ENCODE measurements around the gene INO80B.
"Not testable (repeated sequence)": the region's sequence is repeated elsewhere in the genome, so short reads cannot be mapped to it uniquely, and the experiment has no call there.

The INO80B gene

DNA sequence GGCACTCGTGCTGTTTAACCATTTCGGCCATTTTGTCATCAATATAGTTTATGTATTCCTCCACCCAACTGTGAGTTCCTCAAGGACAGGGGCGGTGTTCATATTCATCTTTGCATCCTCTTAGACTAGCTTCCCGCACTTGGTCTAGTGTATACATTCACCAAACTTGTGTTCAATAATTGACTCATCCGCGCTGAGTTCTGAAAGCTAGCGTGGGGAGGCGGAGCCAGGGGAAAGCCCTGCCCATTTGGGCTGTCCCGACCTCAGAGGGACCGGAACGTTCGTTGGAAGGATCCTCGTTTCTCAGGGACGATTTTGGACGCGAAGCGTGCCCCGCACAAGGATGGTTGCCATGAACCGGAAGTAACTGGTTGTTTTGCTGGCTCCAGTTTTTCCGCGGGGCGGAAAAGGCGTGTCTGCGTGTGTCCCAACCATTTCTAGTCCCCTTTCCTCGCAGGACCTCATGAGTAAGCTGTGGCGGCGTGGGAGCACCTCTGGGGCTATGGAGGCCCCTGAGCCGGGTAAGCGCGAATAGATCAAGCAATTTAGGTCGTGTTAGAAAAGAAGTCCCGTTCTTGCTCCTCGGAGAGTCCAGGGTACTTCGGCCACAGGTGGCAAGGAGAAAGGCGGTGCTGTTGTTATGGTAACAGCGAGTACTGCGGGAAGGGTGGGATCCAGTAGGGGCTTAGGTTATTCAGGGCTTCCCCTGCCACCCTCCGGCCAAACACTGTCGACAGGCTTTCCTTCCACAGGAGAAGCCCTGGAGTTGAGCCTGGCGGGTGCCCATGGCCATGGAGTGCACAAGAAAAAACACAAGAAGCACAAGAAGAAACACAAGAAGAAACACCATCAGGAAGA is at the start of gene INO80B:
Gene INO80B, plus strand, starts transcription at position 434 of the 858 bp plus-strand sequence. Its CDS starts 30 bp downstream, at position 464.
- DNase-seq: peak; percentile 86

DNA sequence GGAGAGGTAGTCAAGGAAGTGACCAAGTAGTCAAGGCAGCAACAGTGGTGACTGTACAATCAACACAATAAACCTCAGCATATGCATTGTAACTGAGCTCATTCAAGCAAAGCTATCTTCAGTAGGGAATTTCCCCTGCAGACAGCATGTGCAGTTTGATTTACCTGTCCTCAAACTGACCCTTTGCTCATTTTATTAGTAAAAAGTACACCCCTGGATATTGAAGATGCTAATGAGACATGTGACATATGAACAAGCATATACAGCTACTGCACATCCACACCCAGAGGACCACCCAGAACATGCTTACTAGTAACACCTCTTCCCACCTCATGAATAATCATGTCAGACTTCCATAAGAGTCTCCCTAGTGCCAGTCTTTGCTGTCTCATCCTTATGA is 48.9 kb upstream of the INO80B start:
- DNase-seq: no peak

DNA sequence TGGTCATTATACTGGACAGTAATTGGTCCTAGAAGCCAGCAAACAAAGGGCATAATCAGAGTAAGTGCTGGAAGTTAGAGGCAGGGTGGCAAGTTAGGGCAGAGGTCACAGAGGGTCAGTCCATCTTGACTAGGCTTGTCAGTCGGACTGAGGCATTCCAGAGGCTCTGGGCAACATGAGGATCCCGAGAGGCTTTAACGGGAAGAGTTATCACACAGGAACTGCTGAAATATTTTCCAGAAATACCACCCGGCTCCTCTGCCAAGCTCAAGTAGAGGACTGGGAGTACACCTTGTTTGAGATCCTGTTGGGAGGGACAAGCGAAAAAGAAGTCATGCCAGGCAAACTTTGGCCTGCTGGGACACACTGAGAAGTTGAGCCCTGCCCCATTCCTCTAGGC is 47.2 kb upstream of the INO80B start:
- no peak for DNase-seq

DNA sequence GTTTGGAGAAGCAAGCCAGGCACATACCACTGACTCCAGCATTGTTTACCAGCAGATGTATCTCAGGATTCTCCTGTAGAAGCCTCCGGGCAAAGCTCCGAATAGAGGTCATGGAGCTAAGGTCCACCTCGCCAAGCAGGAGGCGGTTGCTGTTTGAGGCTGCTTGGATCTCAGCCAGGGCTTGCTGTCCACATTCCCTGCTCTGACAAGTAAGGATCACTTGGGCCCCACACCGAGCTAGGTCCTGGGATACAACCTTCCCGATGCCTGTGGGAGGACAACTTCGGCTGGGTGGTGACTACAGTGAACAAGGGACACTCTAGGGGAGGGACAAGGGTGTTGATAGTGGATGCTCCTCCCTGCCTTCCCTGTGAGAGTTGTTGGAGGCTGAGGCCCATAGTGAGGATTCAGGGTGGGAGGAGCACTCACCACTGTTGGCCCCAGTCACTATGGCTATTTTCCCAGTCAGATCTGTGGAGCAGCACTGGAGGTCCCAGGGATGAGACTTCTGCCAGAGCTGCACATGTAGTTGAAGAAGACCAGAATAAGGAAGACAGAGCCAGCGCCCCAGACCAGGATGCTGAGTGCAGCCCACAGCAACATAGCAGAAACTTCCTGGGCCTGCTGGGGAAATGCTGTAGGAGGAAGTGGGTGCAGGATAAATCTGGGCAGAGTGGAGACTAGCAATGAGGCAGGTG is 41.7 kb upstream of the INO80B start:
- no peak for DNase-seq

DNA sequence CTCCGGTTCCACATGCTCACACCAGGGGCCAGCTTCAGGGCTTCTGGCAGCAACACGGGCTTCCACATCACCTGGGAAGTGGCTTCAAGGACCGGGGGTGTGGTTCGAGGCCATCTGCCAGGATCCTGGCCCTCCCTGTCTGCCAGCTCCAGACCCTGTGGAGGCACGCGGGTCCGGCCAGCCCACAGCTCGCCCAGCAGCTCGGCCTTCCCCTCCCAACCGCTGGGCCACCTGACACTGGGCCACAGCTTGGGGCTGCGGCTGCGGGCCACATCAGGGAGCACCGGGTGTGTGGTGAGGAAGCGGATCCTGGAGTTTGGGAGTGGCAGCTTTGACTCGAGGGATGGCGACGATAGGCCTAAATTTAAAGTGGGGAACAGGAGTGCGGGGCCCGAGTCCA is 40.4 kb upstream of the INO80B start:
- no peak for DNase-seq

DNA sequence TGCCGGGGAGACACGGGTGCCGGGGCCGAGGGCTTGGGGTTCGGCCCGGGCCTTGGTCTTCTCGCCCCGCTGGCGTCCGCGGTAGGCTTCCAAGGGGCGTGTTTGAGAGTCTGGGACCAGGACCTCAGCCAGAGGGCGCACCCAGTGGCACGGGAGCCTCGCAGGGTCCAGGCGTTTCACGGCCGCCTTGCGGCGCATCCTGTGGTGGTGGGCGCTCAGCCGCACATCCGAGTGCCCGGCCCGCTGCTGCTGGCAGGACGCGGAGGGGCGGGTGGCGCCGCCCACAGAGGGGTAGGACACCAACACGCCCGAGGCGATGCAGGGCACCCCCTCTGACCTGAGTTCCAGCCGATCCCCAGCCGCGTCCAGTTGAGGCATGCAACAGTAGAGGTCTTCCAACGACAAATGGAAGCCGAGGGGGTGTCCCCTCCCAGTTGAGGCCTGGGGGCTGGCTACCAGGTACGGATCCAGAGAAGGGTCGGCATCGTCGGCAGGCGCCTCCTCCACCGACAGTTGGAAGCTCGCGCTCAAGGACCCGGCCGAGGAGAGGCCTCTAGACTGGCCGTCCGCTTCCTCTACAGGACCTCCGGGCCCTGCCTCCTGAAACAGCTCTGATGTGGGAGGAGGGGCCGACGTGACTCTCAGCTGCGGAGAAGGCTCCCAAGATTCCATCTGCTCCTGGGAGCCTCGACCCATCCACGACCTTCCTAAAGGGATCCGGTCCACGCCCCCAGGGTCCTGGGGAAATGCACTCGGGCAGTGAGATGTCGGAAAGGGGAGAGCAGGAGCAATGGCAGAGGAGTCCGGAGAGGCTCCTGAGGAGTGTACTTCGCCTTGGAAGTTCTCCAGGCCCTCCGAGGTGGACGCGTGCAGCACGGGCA is 39.8 kb upstream of the INO80B start:
- DNase-seq: no peak

DNA sequence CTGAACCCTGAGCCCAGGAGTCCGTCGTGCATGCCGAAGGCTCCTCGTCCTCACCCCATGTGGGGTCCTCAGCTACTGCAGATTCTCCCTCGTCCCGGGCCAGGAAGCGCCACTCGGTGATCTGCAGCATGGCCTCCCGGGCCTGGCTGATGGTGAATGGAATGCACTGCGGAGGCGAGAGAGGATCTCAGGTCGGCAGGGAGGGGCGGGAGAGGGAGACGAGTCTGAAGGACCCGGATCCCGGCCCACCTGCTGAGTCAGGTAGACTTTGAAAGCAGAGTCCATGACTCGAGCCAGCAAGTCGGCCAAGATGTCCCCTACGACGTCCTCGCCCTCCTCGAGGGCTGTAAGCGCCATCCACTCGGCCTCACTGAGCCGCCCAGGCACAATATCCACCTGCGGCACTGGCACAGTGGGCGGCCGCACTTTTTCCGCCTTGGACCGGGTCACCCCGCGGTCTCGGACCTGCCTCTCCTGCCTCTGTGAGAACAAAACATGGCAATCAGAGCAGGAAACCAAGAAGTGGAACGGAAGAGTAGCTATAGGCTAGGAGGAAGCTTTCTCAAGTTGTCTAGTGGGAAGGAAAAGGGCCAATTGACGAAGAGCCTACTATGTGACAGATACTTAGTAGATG is 39.0 kb upstream of the INO80B start:
- no peak for DNase-seq

DNA sequence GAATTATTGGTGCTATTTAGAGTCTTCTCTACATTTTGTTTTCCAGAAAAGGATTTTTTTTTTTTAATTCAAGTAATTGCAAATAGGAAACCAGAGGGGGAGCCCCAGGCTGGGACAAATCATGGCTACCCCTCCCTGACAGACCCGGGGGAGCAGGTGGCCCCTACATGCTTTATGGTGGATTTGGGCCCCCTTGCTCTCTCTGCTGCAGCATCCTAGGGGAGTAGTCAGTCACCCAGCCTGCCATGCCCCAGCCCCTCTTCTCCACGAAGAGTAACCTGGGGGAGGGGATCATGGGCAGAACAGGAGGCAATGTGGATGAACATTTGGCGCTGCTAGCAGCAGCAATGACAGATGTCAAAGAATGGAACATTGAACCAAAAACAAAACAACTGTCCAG is 38.1 kb upstream of the INO80B start:
- DNase-seq: no peak

DNA sequence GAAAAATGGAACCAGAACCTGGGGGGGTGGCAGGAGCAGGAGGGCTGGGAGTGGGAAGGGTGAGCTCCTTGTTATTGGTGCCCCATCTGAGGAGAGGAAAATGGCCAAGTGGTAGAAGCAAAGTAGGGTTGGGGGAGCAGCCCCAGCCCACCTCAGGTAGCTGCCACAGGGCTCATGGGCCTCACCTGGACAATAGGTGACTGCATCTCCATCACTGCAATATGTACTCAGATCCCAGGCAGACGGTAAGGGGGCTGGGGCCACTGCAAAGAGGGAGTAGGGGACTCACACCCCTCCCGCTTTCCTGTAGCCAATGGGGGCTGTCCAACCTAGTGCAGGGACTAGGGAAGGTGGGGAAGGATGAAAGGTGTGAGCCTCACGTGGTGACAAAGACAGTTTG is 37.7 kb upstream of the INO80B start:
- DNase-seq: no peak

DNA sequence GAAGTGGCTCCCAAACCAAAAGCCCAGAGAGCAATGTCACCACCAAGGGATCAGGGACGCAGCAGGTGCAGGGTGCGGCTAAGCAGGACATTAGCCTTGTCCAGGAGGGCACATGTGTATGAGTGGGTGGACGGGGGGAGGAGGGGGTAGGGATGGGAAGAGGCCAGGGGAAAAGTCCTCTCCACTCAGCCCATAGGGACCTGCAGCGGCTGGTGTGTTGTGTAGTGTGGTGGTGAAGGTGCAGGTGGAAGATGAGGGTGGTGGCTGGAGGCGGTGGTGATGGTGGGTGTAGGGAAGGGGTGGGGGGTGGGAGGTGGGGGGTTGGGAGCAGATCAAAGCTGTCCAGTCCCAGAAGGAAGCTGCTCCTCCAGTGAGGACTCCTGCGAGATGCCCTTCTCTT is 37.1 kb upstream of the INO80B start:
- DNase-seq: no peak

DNA sequence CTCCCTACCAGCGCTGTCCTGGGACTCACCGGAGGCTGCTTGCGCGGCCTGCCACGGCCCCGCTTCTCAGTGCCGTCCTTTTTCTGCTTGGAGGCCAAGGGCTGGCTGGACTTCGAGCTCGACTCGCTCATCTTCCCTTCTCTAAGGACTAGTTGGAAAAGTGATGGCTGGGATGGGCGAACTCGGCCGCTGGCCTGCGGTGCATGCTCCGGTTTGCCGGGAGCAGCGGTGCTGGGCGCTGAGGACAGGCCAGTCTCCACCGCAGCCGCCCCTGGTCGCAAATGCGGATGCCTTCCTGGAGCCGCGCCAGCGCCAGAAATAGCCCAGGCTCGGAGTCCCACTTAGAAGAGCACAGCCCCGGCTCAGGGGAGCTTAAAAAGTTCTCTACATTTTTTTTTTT is 36.6 kb upstream of the INO80B start:
- DNase-seq: no peak

DNA sequence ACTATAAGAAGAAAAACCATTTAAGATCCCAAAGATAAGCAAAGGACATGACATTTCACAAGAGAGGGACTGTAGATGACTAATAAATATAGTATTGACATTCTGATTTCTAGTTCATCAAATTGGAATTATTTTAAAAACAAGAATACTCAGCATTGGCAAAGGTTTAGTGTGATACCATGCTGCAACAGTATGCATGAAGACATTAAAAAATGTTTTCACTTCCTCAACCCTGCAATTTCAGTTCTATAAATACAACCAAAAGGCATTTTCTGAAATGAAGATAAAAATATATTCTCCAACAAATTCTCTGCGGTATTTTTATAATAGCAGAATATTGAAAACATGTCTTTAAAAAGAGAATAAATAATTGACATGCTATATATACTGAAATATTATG is 35.5 kb upstream of the INO80B start:
- no peak for DNase-seq

DNA sequence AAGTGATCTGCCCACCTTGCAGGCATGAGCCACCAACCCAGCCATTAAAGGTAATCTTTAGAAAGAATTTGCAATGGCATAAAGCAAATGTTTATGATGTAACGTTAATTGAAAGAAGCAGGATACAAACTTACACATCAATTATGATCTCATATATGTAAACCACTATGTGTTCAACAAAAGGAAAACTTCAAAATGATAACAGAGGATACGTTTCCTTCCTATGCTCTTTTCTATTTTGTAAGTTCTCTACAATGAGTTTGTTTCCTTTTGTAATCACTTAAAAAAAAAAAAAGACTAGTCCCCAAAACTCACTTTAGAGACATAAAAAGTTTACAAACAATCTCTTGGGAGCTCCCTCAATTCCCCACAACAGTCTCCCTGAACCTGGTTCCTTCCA is 34.9 kb upstream of the INO80B start:
- no peak for DNase-seq

DNA sequence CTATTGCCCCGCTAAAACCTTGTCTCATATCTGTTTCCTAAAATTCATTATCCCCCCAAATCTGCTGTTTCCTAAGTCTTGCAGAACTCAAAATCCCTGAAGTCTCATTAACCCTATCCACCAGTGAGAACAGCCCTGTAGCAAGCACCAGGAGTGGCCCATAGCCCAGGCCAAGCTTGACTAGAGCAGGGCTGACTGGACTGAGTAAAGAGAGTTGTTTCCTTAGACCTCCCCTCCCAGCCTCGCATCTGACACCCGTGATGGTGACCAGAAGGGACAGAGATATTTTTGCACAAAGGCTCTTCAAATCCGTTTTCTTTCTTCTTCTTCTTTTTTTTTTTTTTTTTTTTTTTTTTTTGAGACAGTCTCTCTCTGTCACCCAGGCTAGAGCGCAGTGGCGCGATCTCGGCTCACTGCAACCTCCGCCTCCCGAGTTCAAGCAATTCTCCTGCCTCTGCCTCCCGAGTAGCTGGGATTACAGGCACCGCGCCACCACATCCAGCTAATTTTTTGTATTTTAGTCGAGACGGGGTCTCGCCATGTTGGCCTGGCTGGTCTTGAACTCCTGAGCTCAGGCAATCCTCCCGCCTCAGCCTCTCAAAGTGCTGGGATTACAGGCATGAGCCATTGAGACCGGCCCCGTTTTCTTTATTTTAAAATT is 34.3 kb upstream of the INO80B start:
- not testable (repeated sequence) for DNase-seq

DNA sequence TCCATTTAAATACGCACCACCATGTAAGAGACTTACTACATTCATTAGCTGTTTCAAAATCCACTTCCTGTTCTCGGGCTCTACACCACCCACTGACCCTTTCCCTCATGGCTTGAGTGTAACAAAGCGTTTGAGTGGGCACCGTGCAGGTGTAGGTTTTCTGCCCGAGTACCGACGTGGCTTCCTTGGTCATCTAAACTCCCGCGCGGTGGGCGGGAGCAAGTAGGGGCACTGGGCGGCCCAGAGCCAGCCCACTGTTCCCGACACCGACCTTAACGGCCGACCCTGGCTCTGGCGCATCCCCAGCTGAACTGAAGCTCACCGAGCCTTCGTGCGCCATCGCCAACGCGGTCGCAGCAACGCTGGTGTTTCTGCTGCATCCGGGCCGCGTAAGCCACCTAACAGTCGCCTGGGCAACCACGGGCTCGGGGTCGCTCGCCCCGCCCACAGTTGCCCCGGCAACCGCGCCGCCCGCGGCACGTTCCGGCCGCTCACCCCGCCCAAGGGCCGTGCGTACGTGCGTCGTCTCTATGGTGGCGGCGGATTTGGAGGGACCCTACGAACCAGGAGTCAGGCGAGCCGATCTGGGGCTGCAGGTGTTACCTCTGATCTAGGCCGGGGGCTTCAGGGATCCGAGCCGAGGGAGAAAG is 33.5 kb upstream of the INO80B start, which contains the start of the genes C2orf81 and WDR54:
Gene C2orf81, minus strand, starts transcription at position 399 of the 650 bp plus-strand sequence. Its CDS starts 59 bp downstream, at position 340.
Gene WDR54, plus strand, starts transcription at position 510 of the 650 bp plus-strand sequence. CDS start 424 bp downstream, outside the sequence.
- peak; percentile 36 for DNase-seq

DNA sequence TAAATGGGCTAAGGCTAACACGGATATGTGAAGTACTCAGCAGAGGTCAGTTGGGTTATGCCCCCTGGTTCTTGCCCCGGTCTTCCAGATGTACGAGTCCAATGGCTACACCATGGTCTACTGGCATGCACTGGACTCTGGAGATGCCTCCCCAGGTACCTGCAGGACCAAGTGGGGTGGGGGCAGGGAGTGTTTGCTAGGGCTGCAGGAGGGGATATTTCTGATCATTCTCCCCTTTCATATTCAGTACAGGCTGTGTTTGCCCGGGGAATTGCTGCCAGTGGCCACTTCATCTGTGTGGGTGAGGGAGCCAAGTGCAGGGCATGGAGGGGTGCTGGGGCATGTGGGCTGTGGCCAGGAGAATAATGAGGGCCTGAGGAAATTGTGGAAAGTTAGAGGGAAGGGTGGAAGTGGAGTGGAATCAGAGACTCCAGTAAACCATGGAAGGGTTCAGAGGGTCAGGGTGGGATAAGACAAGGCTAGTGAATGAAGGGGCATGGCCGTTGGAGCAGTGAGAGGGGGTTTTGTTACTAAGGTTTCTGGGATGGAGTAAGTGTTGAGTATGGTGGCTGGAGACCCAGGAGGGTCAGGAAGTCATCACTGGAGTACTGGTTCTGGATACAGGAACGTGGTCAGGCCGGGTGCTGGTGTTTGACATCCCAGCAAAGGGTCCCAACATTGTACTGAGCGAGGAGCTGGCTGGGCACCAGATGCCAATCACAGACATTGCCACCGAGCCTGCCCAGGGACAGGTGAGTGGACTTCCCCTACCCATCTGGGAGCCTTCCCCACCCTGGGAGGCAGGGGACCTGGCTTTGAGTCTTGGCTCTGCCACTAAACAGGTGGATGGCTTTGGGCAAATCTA is 31.4 kb upstream of the INO80B start:
- no peak for DNase-seq

DNA sequence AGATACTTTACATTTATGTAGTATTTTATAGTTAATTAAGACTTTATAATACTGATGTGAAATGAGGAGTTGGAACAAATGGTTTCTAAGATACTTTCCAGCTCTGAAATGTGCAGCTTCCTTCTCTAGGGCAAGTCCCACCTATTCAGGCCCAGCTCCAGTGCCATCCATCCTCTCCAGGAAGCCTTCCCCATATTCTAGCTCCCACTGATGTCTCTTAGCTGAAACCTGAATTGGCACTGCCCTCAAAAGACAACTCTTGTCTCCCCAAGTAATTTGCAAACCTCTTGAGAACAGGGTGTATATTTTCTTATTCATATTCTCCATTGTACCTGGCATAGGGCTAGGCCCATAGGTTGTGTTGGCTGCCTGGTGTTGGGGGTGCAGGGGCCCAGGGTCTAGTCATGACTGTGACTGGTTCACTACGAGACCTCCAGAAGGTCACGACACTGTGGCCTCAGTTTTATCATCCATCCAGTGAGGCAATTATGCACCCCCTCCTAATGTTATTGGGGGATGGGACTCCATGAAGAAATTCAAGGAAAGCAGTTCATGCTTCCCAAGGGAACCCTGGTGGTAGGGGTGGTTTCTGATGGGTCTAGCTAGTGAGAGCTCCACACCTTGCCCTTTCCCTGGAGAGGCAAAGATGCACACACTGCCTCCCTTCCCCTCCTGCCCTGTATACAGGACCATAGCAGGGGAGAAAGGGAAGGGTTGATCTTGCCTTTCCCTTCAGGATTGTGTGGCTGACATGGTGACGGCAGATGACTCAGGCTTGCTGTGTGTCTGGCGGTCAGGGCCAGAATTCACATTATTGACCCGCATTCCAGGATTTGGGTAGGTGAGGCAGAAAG is 30.5 kb upstream of the INO80B start:
- no peak for DNase-seq

DNA sequence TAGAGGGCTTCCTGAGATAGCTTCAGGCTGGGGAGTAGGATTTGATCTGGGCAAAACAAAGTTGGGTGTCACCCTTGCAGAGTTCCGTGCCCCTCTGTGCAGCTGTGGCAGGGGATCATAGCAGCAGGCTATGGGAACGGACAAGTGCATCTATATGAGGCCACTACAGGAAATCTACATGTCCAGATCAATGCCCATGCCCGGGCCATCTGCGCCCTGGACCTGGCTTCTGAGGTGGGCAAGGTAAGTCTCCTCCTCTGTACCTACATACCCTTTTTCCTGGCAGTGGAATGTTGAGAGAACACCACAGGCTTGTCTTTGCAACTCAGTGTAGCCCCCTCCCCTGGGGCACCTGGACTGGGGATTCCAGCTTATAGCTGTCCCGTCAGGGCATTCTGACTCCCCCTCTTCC is 29.9 kb upstream of the INO80B start:
- no peak for DNase-seq

DNA sequence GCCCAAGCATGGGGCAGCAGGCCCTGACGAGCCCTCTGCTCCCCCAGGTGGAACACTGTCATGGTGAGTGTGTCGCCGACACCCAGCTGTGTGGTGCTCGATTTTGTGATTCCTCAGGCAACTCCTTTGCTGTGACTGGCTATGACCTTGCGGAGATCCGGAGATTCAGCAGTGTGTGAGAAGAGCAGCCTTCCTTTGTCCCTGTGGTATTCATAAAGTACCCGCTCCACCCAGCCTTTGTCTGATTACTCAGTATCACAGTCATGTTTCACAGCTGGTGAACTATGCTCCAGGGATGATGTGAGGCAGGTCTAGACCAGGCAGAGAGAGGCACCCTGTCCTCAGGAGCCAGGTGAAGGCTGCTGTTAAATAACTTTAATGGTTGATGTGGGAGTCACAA is 29.4 kb upstream of the INO80B start:
- no peak for DNase-seq
